Endometrial microvascular endothelial cells (primary cell): ENCODE data around the gene STXBP4. TPM values are rescaled to one million over a fixed set of nuclear protein-coding genes. Genes with fewer than 3 reads are reported as not detected.

Source experiments
- in situ Hi-C: cut with HindIII; loops from 2 replicates; pipeline ENCODE4 v1.10.0; 2017; ENCODE audit warnings: low sequenced_read_pairs, low pct_unique_long_range_greater_than_20kb; ENCODE audit errors: inconsistent ontology term
- total RNA-seq: library from RNA; depleted of rRNA; stranded (reverse); fragments of >200 nt; gene quantifications from one replicate; pipeline ENCODE4 v1.2.3, GENCODE V29; 2015; ENCODE audit errors: inconsistent ontology term

The STXBP4 gene
- total RNA-seq, 1 donor from 2014 or later = 7.6 TPM

DNA sequence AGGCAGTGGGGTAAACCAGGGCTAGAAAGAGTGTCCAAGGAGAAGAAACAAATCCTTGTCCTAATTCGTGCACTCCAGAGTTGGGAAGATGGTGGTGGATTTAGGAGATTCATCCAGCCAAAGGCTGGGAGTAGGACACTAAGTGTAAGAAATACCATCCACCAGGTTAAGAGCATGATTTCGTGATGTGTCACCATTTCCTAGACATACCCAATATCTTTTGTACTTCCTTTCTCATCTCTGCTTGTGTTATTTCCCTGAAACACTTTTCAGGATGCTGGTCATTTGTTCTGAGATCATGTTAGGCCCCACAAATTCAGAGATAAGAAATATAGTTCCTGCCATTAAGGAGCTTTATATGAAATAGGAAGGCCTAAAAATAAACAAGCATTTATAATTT is 189.9 kb downstream of the STXBP4 start:
- in situ Hi-C loops = no loop called here

DNA sequence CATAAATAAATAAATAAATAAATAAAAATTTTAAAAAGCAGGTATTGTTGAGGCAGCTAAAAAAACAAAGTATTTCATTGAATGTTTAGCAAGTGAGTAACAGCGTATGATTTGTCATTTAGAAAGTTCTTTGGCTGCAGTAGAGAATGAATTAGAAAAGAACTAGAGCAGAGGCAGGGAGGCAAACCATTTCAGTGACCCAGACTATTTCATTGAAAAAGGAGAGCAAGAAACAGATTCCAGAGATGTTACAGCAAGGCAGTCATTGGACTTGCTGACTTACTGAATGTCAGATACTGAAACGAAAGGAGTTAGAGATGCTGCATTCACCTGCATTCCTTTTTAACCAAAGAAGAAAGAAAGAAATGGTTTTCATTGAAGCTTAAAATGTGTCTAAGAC is 190.7 kb downstream of the STXBP4 start:
- in situ Hi-C loops = no loop called here

DNA sequence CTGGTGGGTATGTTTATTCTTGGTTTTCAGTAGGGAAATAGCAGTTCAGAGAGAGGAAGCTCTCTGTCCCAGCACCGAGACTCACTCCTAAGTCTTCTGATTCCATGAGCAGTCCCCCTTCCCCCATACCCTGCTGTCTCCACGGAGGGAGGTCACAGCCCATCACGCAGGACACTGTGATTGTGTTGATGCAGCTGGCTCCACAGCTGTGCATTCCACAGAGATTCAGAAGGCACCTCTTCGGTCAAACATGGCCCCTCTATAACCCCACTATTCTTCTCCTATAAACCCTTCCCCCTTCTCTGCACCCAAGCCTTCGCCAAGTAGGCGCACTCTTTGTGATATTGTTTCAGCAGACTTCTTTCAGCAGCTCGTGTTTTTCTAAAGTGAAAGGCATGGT is 191.9 kb downstream of the STXBP4 start:
- in situ Hi-C loops = no loop called here

DNA sequence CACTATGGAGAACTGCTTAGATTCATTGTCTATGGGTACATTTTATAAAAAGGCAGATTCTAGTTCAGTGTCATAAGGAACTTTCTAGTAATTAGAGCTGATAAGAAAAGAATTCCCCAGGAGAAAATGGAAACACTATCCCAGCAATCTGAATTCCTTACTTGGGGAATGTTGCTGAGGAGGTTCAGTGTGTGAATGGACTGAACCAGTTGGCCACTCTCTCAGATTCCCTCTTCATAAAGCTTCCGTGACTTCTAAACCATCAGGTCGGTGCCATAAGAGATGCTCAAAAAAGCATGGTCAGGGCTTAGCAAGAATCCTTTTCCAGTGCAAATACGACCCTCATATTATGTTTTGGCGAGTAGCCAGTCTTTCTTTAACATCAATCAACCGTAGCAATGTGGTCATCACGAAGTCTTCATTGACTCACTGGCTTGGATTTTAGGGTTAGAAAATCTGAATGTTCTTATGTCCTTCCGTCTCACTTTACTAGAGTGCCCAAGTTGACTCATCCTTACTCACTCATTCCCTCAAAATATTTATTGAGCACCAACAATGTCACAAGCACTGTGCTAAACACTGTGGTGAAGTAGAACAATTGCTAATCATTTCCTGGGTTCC is 193.5 kb downstream of the STXBP4 start:
- in situ Hi-C loops = no loop called here

DNA sequence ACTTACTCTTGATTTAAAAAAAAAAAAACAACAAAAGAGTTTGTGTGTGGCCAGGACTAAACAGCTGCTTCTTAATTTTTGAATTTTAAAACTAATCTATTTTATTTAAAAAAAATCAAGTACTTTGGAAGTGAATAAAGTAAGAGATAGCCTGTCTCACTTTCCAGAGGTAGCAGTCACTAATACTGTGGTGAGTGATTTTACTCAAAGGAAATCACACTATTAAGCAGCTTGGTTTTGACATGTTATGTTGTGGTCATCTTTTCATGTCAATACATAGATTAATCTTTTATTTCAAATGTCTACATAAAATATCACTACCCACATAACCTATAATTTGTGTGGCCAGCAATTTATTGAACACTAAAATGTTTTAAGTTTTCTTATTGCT is 194.0 kb downstream of the STXBP4 start:
- in situ Hi-C loops = no loop called here

DNA sequence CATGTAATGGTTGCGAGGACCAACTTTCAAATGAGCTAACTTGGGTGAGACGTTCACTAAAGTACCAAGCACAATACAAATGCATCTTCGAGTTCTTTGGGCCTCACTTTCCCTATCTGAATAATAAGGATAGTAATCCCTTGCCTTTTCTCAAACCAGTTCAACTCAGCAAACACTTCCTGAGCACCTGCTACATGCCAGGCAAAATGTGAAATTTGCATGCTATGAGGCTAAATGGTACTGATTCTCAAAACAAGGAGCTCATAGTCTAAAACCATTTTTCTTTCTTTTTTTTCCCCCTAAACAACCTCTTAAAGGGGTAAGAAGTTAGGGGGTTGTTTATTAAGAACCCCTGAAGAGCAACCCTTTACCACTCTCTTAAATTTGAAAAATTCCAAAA is 194.8 kb downstream of the STXBP4 start:
- in situ Hi-C loops = no loop called here

DNA sequence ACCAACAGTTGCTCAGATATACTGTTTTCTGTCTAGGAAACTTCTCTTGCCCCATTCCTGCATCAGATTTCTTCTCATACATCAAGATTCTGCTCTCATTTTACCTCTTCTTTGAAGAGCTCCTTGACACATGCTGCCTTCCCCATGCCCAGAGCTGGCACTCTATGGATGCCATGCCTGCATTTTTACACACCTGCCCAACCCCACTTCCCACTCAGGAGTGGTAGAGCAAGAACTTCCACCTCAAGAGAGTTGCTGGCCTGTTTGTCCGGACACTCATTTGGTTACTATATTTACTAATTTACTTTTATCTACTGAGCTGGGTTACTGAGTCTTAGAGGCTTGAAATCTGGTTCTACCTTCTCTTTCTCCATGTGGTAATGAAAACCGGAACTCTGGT is 197.9 kb downstream of the STXBP4 start:
- in situ Hi-C loops = no loop called here

DNA sequence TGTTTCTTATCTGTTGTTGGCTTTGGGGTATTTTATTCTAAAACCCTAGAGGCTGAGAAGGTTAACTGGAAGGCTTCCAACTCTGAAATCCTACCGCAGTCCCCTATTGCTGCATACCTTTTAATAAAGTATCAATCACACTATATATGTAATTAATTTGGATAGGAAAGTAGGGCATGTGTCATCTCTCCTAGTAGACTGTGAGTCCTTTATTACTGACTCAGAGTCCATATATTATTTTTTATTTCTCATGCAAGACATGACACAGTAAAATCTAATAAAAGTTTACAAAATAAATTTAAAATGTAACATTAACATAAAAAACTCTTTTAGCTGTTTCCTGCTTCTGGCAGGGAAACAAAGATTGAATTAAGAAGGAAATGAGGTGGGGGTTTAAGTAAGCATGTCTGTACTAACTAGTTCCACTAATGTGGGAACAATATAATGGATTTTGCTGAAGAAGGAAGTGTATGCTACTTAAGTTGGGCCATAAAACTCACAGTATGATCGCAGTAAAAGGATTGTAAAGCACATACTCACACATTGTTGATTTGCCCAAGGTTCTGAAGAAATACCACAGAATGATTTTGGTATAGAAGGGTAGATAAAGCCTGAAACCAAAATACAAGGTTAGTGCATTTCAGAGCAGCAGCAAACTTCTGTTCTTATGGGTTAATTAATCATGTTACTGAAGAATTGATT is 198.6 kb downstream of the STXBP4 start:
- in situ Hi-C loops = no loop called here

DNA sequence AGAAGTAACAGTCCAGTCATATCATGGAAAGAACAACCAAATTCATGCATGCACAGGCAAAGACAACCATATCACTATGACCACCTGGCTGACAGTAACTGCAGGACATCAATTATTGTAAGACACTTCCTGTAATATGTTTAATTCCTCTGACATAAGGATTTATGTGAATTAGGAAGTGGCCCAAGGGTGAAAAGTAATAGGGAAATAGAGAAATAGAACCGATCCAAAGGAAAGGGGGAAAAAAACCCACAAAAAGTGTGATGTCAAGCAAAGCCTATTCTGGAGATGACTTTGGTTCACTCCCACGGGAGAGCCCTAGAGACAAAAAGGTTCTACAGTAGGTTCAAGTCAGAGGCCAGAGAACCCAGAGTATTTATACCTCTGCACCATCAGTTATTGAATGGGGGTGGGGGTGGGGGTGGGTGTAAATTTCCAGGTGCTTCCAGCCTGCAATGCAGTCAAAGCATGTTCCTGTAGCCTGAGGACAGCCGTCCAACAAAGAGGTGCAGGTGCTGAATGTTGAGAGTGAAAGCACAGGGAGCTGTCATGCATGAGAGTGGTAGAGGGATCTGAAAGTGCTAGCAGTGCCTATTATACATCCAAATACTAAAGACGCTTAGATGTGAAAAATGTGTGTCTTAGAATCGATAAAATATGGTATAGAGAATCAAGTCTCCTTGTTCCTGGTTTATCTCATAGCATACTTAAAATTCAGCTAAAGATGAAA is 200.6 kb downstream of the STXBP4 start:
- in situ Hi-C loops = no loop called here

DNA sequence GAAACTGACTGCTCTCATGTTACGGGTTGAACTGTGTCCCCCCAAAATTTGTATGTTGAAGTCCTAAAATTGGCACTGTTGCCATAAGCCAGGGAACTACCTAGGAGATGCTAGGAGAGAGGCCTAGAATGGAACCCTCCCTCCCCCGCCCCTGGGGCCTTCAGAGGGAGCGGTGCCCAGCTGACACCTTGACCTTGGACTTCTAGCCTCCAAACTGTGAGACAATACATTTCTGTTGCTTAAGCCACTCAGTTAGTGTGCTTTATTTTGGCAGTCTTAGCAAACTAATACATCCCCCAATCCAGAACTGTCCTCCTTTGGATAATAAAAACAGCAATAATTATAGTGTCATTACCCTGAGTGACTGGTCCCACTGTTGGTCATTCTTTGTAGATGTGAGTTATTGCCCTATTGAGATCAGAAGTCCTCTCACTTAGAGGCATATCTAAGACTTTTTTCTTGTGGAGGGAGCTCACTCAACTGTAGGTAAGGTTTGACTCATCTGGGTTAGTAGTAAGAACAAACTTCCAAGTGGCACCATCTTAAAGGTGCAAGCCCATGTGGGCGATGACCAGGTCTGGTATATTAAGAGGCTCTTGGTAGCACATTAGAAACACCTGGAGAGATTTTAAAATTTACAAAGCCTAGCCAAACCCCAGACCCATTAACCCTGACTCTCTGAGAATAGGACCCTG is 203.2 kb downstream of the STXBP4 start:
- in situ Hi-C loops = no loop called here

DNA sequence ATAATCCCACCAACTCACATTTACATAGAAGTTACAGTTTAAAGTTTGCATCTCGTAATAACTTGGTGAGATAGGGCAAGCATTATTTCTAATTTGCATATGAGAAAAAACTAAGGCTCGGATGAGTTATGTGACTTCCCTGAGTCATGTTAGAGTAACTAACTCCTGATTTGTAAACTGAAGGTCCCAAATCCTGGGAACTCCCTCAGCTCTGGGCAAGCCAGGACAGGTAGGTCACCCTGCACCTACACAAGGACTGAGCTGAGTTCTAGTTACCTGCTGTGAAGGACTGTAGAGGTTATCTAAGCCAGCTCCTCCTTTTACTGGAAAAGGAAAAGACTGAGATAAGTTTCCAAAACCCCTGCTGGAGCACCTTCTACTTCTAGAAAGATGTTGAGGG is 204.0 kb downstream of the STXBP4 start:
- in situ Hi-C loops = no loop called here

DNA sequence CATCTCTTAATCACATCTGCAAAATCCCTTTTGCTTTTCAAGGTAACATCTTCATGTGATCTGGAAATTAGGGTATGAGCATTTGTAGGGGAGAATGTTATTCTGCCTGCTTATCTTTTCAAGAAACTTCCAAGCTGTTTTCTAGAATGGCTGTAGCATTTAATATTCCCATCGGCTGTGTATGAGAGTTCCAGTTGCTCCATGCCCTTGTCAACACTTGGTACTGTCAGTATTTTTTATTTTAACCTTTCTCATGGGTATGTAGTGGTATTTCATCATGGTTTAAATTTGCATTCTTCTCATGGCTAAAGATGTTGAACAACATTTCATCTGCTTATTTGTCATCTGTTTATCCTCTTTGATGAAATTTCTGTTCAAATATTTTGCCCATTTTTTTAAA is 205.6 kb downstream of the STXBP4 start:
- in situ Hi-C loops = no loop called here

DNA sequence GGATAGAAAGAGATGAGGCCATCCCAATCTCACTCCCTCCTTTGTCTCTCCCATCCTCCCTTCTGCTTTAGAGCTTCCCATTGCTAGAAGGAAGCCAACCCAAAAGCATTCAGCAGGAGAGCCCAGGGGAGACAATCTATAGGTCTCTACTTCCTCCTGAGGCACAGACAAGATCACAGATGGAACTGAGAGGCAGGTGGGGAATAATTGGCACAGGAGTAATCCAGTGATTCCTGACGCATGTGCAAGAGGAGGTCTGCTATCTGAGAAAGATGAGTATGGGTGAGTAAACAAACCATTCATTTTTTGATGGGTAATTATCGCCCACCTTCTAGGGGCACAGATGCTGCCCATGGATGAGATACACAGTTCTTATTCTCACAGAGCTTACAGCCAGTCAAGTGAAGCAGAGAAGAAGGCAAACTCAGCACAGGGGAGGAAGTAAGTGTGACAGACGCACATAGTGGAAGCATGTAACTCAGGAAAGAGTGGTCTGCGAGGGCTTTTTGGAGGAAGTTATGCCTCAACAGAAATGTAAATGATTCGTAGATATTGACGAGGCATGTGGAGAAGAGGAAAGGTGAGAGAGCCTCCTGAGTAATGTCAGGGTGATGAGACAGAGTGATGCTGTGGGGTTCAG is 207.3 kb downstream of the STXBP4 start:
- in situ Hi-C loops = no loop called here

DNA sequence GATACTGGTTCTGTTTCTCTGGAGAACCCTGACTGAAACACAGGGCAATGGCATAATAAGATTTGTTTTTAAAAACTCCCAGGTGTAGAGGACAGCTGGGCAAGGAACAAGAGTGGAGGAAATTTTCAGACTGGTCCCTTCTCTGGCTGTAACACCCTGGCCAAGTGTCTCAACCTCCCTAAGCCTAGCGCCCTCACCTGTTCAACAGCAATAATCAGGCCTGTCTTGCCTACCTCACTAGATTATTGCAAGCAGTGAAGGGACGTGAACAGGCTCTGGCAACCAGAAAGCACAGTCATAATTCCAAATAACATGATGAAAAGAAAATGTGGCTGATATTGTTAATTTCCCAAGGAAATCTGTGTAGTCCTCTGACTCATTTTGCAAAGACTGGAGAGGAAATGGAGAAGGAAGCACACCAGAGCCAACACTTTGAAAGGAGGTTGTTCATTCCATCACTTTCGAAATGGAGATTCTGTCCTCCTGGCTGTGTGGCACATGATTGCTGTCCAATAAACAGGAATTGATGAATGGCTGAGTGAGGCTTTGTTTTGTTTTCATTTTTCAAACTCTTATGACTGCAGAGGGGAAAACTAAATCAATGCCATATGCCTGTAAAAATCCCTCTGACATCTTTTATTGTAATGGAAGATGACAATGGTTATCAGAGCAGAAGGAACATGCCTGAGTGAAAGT is 208.7 kb downstream of the STXBP4 start:
- in situ Hi-C loops = no loop called here

DNA sequence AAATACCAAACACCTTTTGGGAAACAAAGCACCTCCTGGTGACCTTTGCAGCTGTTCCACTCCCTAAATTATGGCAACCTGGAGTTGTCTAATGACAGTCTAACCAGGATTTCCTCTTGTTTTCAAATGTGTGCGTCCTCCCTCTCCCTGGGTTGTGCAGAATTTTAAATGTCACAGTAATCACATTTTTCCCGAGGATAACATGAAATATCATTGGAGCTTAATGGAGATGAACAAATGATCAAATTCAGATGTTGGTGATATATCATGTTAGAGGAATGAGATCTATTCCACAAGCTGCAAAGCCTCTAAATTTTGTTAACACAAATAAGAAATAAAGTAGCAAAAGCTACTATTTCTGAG is 209.3 kb downstream of the STXBP4 start:
- in situ Hi-C loops = no loop called here

DNA sequence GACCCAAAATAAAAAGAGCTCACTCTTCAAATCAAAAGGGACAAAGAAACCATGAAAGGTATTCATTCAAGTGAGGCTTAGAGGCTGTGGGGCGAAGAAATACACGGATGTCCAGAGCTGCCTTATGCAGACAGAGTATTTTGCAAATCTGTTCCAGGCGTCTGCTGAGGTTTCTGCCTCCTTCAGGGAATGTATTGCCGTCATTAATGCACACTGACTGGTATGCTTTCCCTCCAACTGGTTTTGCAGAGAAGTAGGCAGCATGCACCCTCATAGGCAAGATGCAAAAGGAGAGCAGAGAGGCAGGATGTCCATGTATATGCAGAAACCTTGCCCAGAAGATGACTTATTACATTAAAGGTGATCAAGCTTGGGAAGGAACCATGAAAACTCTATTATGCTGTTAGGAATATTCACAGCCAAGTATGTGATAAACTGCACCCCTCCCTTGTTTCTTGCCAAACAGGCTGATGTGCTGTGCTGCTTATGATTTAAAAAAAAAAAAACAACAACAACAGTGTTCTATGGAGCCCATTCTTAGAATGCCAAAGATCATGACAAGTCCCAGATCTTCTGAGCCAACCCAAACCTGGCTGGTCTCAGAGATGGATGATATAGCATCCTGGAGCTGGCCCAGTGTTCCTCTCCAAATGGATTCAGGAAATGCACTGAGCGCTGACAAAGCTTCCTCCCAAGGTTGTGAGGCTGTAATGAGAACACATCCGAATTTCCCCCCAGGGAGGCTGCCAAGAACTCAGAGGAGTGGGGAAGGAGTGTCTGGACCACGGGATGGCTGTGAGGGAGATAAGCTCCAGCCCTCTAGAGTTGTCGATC is 218.6 kb downstream of the STXBP4 start:
- in situ Hi-C loops = no loop called here

DNA sequence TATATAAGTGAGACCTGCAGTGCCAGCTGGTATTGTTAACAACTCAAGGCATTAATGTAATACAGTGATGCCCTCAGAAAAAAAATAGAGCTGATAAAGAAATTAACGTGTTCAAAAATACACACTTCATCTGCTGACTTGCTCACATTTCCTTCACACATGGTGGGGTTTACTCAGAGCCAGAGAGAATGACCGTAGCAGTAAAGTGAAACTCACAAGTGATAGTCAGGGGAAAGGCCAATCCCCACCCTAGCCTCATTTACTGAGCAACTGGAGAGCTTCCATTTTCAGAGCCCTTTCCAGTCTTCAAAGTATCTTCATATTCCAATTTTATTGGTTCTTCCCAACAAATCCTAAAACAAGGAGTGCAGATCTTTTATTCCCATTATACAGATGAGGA is 222.2 kb downstream of the STXBP4 start:
- in situ Hi-C loops = no loop called here
